Measurements from ENCODE around the gene CKLF. TPM values are rescaled to one million over a fixed set of nuclear protein-coding genes. Genes with fewer than 3 reads are reported as not detected.

Gene CKLF
- total RNA-seq (2022) = 217 and 293 TPM in 2 replicates
- percentile 99 among the genes with signal in this experiment for Bru-seq, nascent RNA
- BruChase-seq, experiment 1, labeled RNA remaining after a 6-hour chase = percentile 100 among the genes with signal in this experiment
- BruChase-seq, experiment 2, labeled RNA remaining after a 2-hour chase = percentile 100 among the genes with signal in this experiment
- long read RNA-seq, transcript CKLF-203 (3 exons, 508 nt) = minor isoform, 133 of 428 reads
- long read RNA-seq, transcript CKLF-201 (4 exons, 669 nt) = major isoform, 196 of 428 reads
- long read RNA-seq, transcript CKLF-206 (2 exons, 564 nt) = minor isoform, 14 of 428 reads
- long read RNA-seq, transcript CKLF-202 (3 exons, 571 nt) = minor isoform, 41 of 428 reads
- long read RNA-seq, partial matches to known transcripts = 26 of 428 reads
- long read RNA-seq, other reads (novel, unspliced or antisense) = 15 of 428 reads

GRCh38 chr16:66552286-66553177 is at the start of gene CKLF:
CKLF (plus strand) TSS chr16:66552576; CDS start chr16:66552716, 140 bp downstream.
- CTCF ChIA-PET = interaction anchor here (0.6 to 3.9 kb wide), 6 partner anchors 30 to 587 kb away, joined by 3 to 20 read pairs (median 4); no protein-coding TSS in a partner anchor
- no peaks in the 10 kb centered on the region for H3K27me3 Mint-ChIP-seq (ENCODE audit: unreplicated experiment)
- H3K9me3 Mint-ChIP-seq (ENCODE audit: low read depth, unreplicated experiment) = no peaks in the 10 kb centered on the region
- TF ChIP-seq CTCF (IDR thresholded peaks at IDR 0.05; ENCODE audit: unreplicated experiment) = no peak
- intact Hi-C loops (cut with micrococcal nuclease; ENCODE audit: unreplicated experiment) = loop anchor here (2.0 to 5.0 kb wide), 2 partner anchors 36 to 145 kb away; no protein-coding TSS in a partner anchor
- peak; percentile 95 for DNase-seq
- BruUV-seq (replicated peaks) = TSS peak; percentile 65
- H3K4me1 Mint-ChIP-seq (ENCODE audit: low read depth, unreplicated experiment) = peaks cover 65% of the 10 kb centered on the region
- peak within 1 kb of the TSS; percentile 92 for H3K4me3 Mint-ChIP-seq (ENCODE audit: low read depth, unreplicated experiment)
- peaks cover 84% of the 10 kb centered on the region for H3K36me3 Mint-ChIP-seq (ENCODE audit: insufficient read depth, unreplicated experiment)
- H3K27ac Mint-ChIP-seq (ENCODE audit: unreplicated experiment) = peak within 1 kb of the TSS; percentile 96

GRCh38 chr16:66503030-66503429 is 49.3 kb upstream of the CKLF start:
- no peak for DNase-seq
- H3K4me3 Mint-ChIP-seq (ENCODE audit: low read depth, unreplicated experiment) = no peak overlapping the region
- peaks cover 45% of the 10 kb centered on the region for H3K4me1 Mint-ChIP-seq (ENCODE audit: low read depth, unreplicated experiment)
- H3K36me3 Mint-ChIP-seq (ENCODE audit: insufficient read depth, unreplicated experiment) = peaks cover 35% of the 10 kb centered on the region
- CTCF ChIA-PET = interaction anchor here (0.6 kb wide), 1 partner anchor 161 kb away, joined by 5 read pairs; no protein-coding TSS in a partner anchor
- H3K27ac Mint-ChIP-seq (ENCODE audit: unreplicated experiment) = peak overlapping the region; percentile 34
- BruUV-seq (replicated peaks) = no TSS peak
- peaks cover 6% of the 10 kb centered on the region for H3K9me3 Mint-ChIP-seq (ENCODE audit: low read depth, unreplicated experiment)
- intact Hi-C loops (cut with micrococcal nuclease; ENCODE audit: unreplicated experiment) = no loop called here
- no peak for TF ChIP-seq CTCF (IDR thresholded peaks at IDR 0.05; ENCODE audit: unreplicated experiment)
- H3K27me3 Mint-ChIP-seq (ENCODE audit: unreplicated experiment) = no peaks in the 10 kb centered on the region

GRCh38 chr16:66503612-66504011 is 48.8 kb upstream of the CKLF start:
- BruUV-seq (replicated peaks) = no TSS peak
- intact Hi-C loops (cut with micrococcal nuclease; ENCODE audit: unreplicated experiment) = no loop called here
- Mint-ChIP-seq H3K4me1 (ENCODE audit: low read depth, unreplicated experiment) (peaks cover 51% of the 10 kb centered on the region), H3K4me3 (ENCODE audit: low read depth, unreplicated experiment) (no peak overlapping the region), H3K27ac (ENCODE audit: unreplicated experiment) (peak overlapping the region; percentile 34), H3K27me3 (ENCODE audit: unreplicated experiment) (no peaks in the 10 kb centered on the region), H3K9me3 (ENCODE audit: low read depth, unreplicated experiment) (peaks cover 6% of the 10 kb centered on the region), H3K36me3 (ENCODE audit: insufficient read depth, unreplicated experiment) (peaks cover 41% of the 10 kb centered on the region)
- no peak for TF ChIP-seq CTCF (IDR thresholded peaks at IDR 0.05; ENCODE audit: unreplicated experiment)
- no peak for DNase-seq
- CTCF ChIA-PET = no interaction called here

GRCh38 chr16:66507731-66508239 is 44.6 kb upstream of the CKLF start:
- Mint-ChIP-seq H3K9me3 (ENCODE audit: low read depth, unreplicated experiment) (peaks cover 6% of the 10 kb centered on the region), H3K36me3 (ENCODE audit: insufficient read depth, unreplicated experiment) (peaks cover 75% of the 10 kb centered on the region), H3K4me3 (ENCODE audit: low read depth, unreplicated experiment) (peak overlapping the region; percentile 55), H3K4me1 (ENCODE audit: low read depth, unreplicated experiment) (peaks cover 85% of the 10 kb centered on the region), H3K27me3 (ENCODE audit: unreplicated experiment) (no peaks in the 10 kb centered on the region), H3K27ac (ENCODE audit: unreplicated experiment) (peak overlapping the region; percentile 99)
- intact Hi-C loops (cut with micrococcal nuclease; ENCODE audit: unreplicated experiment) = no loop called here
- no peak for DNase-seq
- CTCF ChIA-PET = interaction anchor here (0.9 to 3.0 kb wide), 10 partner anchors 14 to 101 kb away, joined by 3 to 21 read pairs (median 4); partner anchors contain the start of genes CKLF and CMTM3
- no peak for TF ChIP-seq CTCF (IDR thresholded peaks at IDR 0.05; ENCODE audit: unreplicated experiment)
- BruUV-seq (replicated peaks) = TSS peak; percentile 2

Measured in Calu3 (cell line).